GM23248 (cell line): ENCODE data around the gene TMED5.

ENCODE experiments used
- EZH2 ChIP-seq: fragments of 200-600 bp; sonication (generic); IDR thresholded peaks from 2 replicates; pipeline ENCODE4 v1.6.1; 2018; ENCODE audit warnings: antibody characterized with exemption, mild to moderate bottlenecking; ENCODE audit not compliant: insufficient read depth, poor library complexity, severe bottlenecking
- EZH2phosphoT487 ChIP-seq: fragments of 200-600 bp; sonication (generic); IDR thresholded peaks from 2 replicates; pipeline ENCODE4 v1.6.1; 2018; ENCODE audit warnings: antibody characterized with exemption, moderate library complexity, mild to moderate bottlenecking, low read depth; ENCODE audit not compliant: insufficient read depth

GRCh38 chr1:93106226-93106625 lies 74.0 kb downstream of the TMED5 start:
- TF ChIP-seq EZH2 (no peak), EZH2phosphoT487 (no peak)
